Measurements from ENCODE around the gene TNN.

Gene TNN

DNA sequence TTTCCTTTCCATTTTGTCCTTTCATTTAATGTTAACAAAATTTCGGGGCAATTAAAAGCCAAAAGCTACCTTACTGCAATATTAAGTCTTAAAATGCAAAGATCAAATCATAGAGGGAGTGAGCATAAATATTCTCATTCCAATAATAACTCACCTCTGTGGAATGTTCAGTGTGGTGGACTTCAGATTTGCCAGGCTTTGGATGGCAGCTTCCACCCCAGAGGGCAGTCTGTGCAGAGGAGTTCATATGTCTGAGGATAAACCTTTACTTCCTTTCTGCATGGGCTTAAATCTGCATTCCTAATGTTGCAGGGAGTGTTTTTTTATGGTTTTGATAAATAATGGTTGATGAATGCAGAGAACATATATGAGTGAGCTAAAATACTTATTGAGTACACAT, 108.6 kb downstream of the TNN start:
- no peaks in the 10 kb centered on the region for H3K4me1 ChIP-seq (ENCODE audit: control insufficient read depth, insufficient read depth, low read depth, low read length)
- no peak overlapping the region for H2BK120ac ChIP-seq (ENCODE audit: low read depth, low read length)
- no peak overlapping the region for H3K18ac ChIP-seq (ENCODE audit: low read depth in 1 of 2, low read length in 2 of 2)
- no peak for DNase-seq
- H2BK12ac ChIP-seq (ENCODE audit: low read length in 2 of 2) = no peak overlapping the region
- H3K36me3 ChIP-seq (ENCODE audit: control insufficient read depth in 1 of 2, insufficient read depth in 2 of 2, low read depth in 1 of 2, low read length in 2 of 2) = no peaks in the 10 kb centered on the region
- no peak overlapping the region for H3K4me2 ChIP-seq (ENCODE audit: low read length, poor library complexity, severe bottlenecking)
- H3K23ac ChIP-seq (ENCODE audit: low read length in 2 of 2) = no peak overlapping the region
- no peak overlapping the region for H3K14ac ChIP-seq (ENCODE audit: low read length in 2 of 2)
- no peak overlapping the region for H3K27ac ChIP-seq (ENCODE audit: low read length, poor library complexity, severe bottlenecking)
- H2AK5ac ChIP-seq (ENCODE audit: low read length, severe bottlenecking) = no peak overlapping the region
- H3K9ac ChIP-seq (ENCODE audit: low read length) = no peak overlapping the region
- no peak overlapping the region for H2BK5ac ChIP-seq (ENCODE audit: low read depth, low read length, poor library complexity, severe bottlenecking)
- H2AFZ ChIP-seq (ENCODE audit: low read depth, low read length) = no peak overlapping the region
- WGBS = no CpG with 5 or more reads among the region's 1 CpG
- no peak overlapping the region for H3K4ac ChIP-seq (ENCODE audit: low read depth in 1 of 2, low read length in 2 of 2)
- no peak overlapping the region for H3K4me3 ChIP-seq (ENCODE audit: insufficient read depth in 1 of 2, low read depth in 1 of 2, low read length in 2 of 2)
- no peak overlapping the region for H4K8ac ChIP-seq (ENCODE audit: low read length)
- H2BK15ac ChIP-seq (ENCODE audit: low read depth, poor library complexity, severe bottlenecking) = no peak overlapping the region
- no peak overlapping the region for H4K91ac ChIP-seq (ENCODE audit: low read length)
- no peaks in the 10 kb centered on the region for H3K79me1 ChIP-seq (replicated peaks; ENCODE audit: low read length, poor library complexity, severe bottlenecking)
- H3K9me3 ChIP-seq (ENCODE audit: control insufficient read depth, low read length) = no peaks in the 10 kb centered on the region
- no peaks in the 10 kb centered on the region for H3K27me3 ChIP-seq (ENCODE audit: control insufficient read depth in 1 of 2, insufficient read depth in 1 of 2, low read length in 2 of 2)

GRCh38 chr1:175178056-175178455, 110.4 kb downstream of the TNN start:
- H3K4me1 ChIP-seq (ENCODE audit: control insufficient read depth, insufficient read depth, low read depth, low read length) = no peaks in the 10 kb centered on the region
- no peak overlapping the region for H3K4me2 ChIP-seq (ENCODE audit: low read length, poor library complexity, severe bottlenecking)
- no peak overlapping the region for H2AK5ac ChIP-seq (ENCODE audit: low read length, severe bottlenecking)
- H3K4me3 ChIP-seq (ENCODE audit: insufficient read depth in 1 of 2, low read depth in 1 of 2, low read length in 2 of 2) = no peak overlapping the region
- H3K27ac ChIP-seq (ENCODE audit: low read length, poor library complexity, severe bottlenecking) = no peak overlapping the region
- no peaks in the 10 kb centered on the region for H3K36me3 ChIP-seq (ENCODE audit: control insufficient read depth in 1 of 2, insufficient read depth in 2 of 2, low read depth in 1 of 2, low read length in 2 of 2)
- H3K27me3 ChIP-seq (ENCODE audit: control insufficient read depth in 1 of 2, insufficient read depth in 1 of 2, low read length in 2 of 2) = peaks cover 3 to 4% of the 10 kb centered on the region in 2 experiments
- no peak overlapping the region for H3K23ac ChIP-seq (ENCODE audit: low read length in 2 of 2)
- no peak overlapping the region for H2BK5ac ChIP-seq (ENCODE audit: low read depth, low read length, poor library complexity, severe bottlenecking)
- H2BK12ac ChIP-seq (ENCODE audit: low read length in 2 of 2) = no peak overlapping the region
- no peaks in the 10 kb centered on the region for H3K9me3 ChIP-seq (ENCODE audit: control insufficient read depth, low read length)
- no peak overlapping the region for H2BK15ac ChIP-seq (ENCODE audit: low read depth, poor library complexity, severe bottlenecking)
- 91% methylated on average over 1 of the region's 1 CpG for WGBS
- H2BK120ac ChIP-seq (ENCODE audit: low read depth, low read length) = no peak overlapping the region
- H3K9ac ChIP-seq (ENCODE audit: low read length) = no peak overlapping the region
- DNase-seq = no peak
- H3K79me1 ChIP-seq (replicated peaks; ENCODE audit: low read length, poor library complexity, severe bottlenecking) = no peaks in the 10 kb centered on the region
- H4K8ac ChIP-seq (ENCODE audit: low read length) = no peak overlapping the region
- H3K18ac ChIP-seq (ENCODE audit: low read depth in 1 of 2, low read length in 2 of 2) = no peak overlapping the region
- no peak overlapping the region for H2AFZ ChIP-seq (ENCODE audit: low read depth, low read length)
- H4K91ac ChIP-seq (ENCODE audit: low read length) = no peak overlapping the region
- H3K14ac ChIP-seq (ENCODE audit: low read length in 2 of 2) = peak overlapping the region in 1 of 2 experiments; percentile 11
- no peak overlapping the region for H3K4ac ChIP-seq (ENCODE audit: low read depth in 1 of 2, low read length in 2 of 2)

DNA sequence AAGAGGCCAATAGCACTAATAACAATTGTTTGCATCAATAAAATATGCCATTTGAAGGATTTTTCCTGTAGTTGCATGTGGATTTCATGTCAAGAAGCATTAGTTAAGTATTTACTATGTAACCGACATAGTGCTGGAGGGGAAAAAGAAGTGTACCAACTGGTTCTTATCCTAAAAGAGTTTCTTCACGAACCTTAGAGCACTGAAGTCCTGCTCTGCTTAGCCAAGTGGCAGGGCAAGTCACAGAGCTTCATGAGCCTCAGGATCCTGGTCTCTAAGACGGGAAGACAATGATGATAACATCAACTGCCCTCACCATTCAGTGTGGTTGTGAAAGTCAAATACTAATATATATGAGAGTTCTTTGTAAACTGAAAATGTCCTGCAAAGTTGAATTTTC, 110.8 kb downstream of the TNN start:
- no peak overlapping the region for H3K18ac ChIP-seq (ENCODE audit: low read depth in 1 of 2, low read length in 2 of 2)
- no peak overlapping the region for H4K8ac ChIP-seq (ENCODE audit: low read length)
- no peak overlapping the region for H2BK12ac ChIP-seq (ENCODE audit: low read length in 2 of 2)
- no peaks in the 10 kb centered on the region for H3K9me3 ChIP-seq (ENCODE audit: control insufficient read depth, low read length)
- H2BK5ac ChIP-seq (ENCODE audit: low read depth, low read length, poor library complexity, severe bottlenecking) = no peak overlapping the region
- H3K4me3 ChIP-seq (ENCODE audit: insufficient read depth in 1 of 2, low read depth in 1 of 2, low read length in 2 of 2) = no peak overlapping the region
- H3K23ac ChIP-seq (ENCODE audit: low read length in 2 of 2) = no peak overlapping the region
- H3K27ac ChIP-seq (ENCODE audit: low read length, poor library complexity, severe bottlenecking) = no peak overlapping the region
- no peaks in the 10 kb centered on the region for H3K36me3 ChIP-seq (ENCODE audit: control insufficient read depth in 1 of 2, insufficient read depth in 2 of 2, low read depth in 1 of 2, low read length in 2 of 2)
- 84% methylated on average over 2 of the region's 3 CpGs for WGBS
- DNase-seq = no peak
- H3K27me3 ChIP-seq (ENCODE audit: control insufficient read depth in 1 of 2, insufficient read depth in 1 of 2, low read length in 2 of 2) = peaks cover 3 to 4% of the 10 kb centered on the region in 2 experiments
- H3K4me2 ChIP-seq (ENCODE audit: low read length, poor library complexity, severe bottlenecking) = no peak overlapping the region
- H2AK5ac ChIP-seq (ENCODE audit: low read length, severe bottlenecking) = no peak overlapping the region
- no peak overlapping the region for H2BK120ac ChIP-seq (ENCODE audit: low read depth, low read length)
- no peaks in the 10 kb centered on the region for H3K79me1 ChIP-seq (replicated peaks; ENCODE audit: low read length, poor library complexity, severe bottlenecking)
- no peak overlapping the region for H3K9ac ChIP-seq (ENCODE audit: low read length)
- no peaks in the 10 kb centered on the region for H3K4me1 ChIP-seq (ENCODE audit: control insufficient read depth, insufficient read depth, low read depth, low read length)
- H3K4ac ChIP-seq (ENCODE audit: low read depth in 1 of 2, low read length in 2 of 2) = no peak overlapping the region
- no peak overlapping the region for H2BK15ac ChIP-seq (ENCODE audit: low read depth, poor library complexity, severe bottlenecking)
- H3K14ac ChIP-seq (ENCODE audit: low read length in 2 of 2) = no peak overlapping the region
- H2AFZ ChIP-seq (ENCODE audit: low read depth, low read length) = no peak overlapping the region
- H4K91ac ChIP-seq (ENCODE audit: low read length) = no peak overlapping the region

DNA sequence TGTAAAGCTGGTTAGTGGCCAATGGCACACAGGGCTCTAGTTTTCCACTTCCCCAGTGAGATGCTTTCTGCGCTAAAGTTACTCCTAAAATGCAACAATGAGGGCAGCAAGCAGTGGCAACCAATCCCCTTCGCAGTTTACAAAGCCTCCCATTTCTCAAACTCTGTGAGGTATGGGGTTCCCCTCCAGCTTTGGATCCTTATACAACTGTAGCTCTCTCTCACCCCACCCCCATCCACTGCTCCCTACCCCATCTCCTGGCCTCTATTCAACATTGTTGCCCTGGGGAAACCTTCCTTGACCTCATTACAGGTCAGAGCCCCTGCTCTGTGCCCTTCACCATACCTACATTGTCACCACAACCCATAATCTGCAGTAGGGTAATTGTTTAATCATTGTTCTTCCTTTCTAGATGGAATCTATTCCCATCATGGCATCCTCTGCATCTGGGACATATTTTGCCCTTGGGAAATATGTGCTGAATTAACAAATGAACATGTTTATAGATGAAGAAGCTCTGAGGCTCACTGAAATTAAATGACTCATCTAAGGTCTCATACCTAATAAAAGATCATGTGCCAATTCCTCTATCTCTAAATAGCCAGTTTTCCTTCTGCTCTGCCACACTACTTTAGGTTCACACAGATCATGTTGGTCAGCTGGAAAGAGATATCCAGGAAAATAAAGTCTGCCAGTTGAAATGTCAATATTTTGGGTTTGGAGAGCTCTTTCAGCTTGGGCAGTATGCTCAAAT, 112.4 kb downstream of the TNN start:
- no peak overlapping the region for H3K4me3 ChIP-seq (ENCODE audit: insufficient read depth in 1 of 2, low read depth in 1 of 2, low read length in 2 of 2)
- no peak overlapping the region for H2AK5ac ChIP-seq (ENCODE audit: low read length, severe bottlenecking)
- H4K91ac ChIP-seq (ENCODE audit: low read length) = no peak overlapping the region
- H3K36me3 ChIP-seq (ENCODE audit: control insufficient read depth in 1 of 2, insufficient read depth in 2 of 2, low read depth in 1 of 2, low read length in 2 of 2) = no peaks in the 10 kb centered on the region
- no peak overlapping the region for H2BK12ac ChIP-seq (ENCODE audit: low read length in 2 of 2)
- no peak overlapping the region for H2AFZ ChIP-seq (ENCODE audit: low read depth, low read length)
- no peaks in the 10 kb centered on the region for H3K79me1 ChIP-seq (replicated peaks; ENCODE audit: low read length, poor library complexity, severe bottlenecking)
- no peak overlapping the region for H3K18ac ChIP-seq (ENCODE audit: low read depth in 1 of 2, low read length in 2 of 2)
- no peak overlapping the region for H2BK120ac ChIP-seq (ENCODE audit: low read depth, low read length)
- no peak overlapping the region for H2BK5ac ChIP-seq (ENCODE audit: low read depth, low read length, poor library complexity, severe bottlenecking)
- H3K9me3 ChIP-seq (ENCODE audit: control insufficient read depth, low read length) = no peaks in the 10 kb centered on the region
- H3K27me3 ChIP-seq (ENCODE audit: control insufficient read depth in 1 of 2, insufficient read depth in 1 of 2, low read length in 2 of 2) = peaks cover 3 to 7% of the 10 kb centered on the region in 2 experiments
- no peaks in the 10 kb centered on the region for H3K4me1 ChIP-seq (ENCODE audit: control insufficient read depth, insufficient read depth, low read depth, low read length)
- no peak overlapping the region for H3K14ac ChIP-seq (ENCODE audit: low read length in 2 of 2)
- H2BK15ac ChIP-seq (ENCODE audit: low read depth, poor library complexity, severe bottlenecking) = no peak overlapping the region
- WGBS = 91% methylated on average over 2 of the region's 2 CpGs
- H3K4ac ChIP-seq (ENCODE audit: low read depth in 1 of 2, low read length in 2 of 2) = no peak overlapping the region
- H3K23ac ChIP-seq (ENCODE audit: low read length in 2 of 2) = no peak overlapping the region
- H3K9ac ChIP-seq (ENCODE audit: low read length) = no peak overlapping the region
- DNase-seq = no peak
- no peak overlapping the region for H3K27ac ChIP-seq (ENCODE audit: low read length, poor library complexity, severe bottlenecking)
- H3K4me2 ChIP-seq (ENCODE audit: low read length, poor library complexity, severe bottlenecking) = no peak overlapping the region
- no peak overlapping the region for H4K8ac ChIP-seq (ENCODE audit: low read length)
